Activated CD4-positive, CD25-positive, alpha-beta regulatory T cell treated with anti-CD3 and anti-CD28 coated beads, Interleukin-2, amount 50 U/mL, for 72 hours (primary cell): ENCODE results near the gene UNC13D.

Experiments used
- DNase-seq: peaks from one replicate; pipeline ENCODE4 v3.0.0; 2021

UNC13D gene

GRCh38 chr17:75849724-75850123 is 5.5 kb upstream of the UNC13D start:
- no peak for DNase-seq

GRCh38 chr17:75849279-75849646 is 5.1 kb upstream of the UNC13D start:
- no peak for DNase-seq

GRCh38 chr17:75848523-75849278 is 4.5 kb upstream of the UNC13D start:
- DNase-seq = peak; percentile 80

- DNase-seq = no peak
Measured at GRCh38 chr17:75847614-75848522, 3.7 kb upstream of the UNC13D start.

DNA sequence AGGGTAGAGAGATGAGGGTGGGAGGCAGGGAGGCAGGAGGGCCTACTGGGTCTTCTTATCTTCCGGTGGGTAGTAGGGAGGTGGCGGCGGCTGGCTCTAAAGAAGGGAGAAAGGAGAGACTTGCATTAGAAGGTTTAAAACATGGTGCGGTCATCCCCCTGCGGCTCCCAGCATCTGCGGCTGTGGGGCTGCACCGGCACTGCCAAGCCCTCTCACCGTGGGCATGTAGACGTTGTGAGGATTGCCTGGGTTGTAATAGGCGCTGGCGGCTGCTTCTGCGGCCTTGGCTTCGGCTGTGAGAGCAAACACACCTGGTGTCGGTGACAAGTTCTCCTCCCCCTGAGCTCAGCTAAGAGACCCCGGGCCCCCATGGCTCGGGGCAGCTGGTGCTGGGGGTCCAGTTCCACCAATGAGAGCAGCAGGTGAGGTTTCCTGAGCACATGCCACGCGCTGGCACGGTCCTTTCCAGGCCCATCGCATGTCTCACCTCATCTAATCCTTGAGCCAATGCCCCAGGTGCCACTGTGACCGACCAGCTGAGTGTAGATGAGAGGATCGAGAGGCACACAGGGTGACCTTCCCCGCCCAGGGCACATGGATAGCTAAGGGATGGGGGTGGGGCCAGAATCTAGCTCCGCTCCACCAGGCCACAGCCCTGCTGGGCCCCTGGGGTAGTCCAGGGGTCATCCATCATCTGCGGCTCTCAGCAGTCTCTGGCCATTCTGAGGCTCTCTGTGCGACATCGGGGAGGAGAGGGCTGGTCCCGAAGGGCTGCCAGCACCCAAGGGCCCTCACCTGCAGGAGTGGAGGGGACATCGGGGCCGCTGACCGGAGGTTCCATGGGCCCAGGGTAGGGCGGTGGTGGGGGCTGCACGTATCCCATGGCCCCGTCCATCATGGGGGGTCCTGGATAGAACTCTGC is 2.7 kb upstream of the UNC13D start:
- no peak for DNase-seq

GRCh38 chr17:75845933-75846691 is 1.9 kb upstream of the UNC13D start:
- DNase-seq = no peak

GRCh38 chr17:75845058-75845711 is 981 bp upstream of the UNC13D start:
- peak; percentile 64 for DNase-seq

- no peak for DNase-seq
Measured at GRCh38 chr17:75844530-75845057, 390 bp upstream of the UNC13D start.

DNA sequence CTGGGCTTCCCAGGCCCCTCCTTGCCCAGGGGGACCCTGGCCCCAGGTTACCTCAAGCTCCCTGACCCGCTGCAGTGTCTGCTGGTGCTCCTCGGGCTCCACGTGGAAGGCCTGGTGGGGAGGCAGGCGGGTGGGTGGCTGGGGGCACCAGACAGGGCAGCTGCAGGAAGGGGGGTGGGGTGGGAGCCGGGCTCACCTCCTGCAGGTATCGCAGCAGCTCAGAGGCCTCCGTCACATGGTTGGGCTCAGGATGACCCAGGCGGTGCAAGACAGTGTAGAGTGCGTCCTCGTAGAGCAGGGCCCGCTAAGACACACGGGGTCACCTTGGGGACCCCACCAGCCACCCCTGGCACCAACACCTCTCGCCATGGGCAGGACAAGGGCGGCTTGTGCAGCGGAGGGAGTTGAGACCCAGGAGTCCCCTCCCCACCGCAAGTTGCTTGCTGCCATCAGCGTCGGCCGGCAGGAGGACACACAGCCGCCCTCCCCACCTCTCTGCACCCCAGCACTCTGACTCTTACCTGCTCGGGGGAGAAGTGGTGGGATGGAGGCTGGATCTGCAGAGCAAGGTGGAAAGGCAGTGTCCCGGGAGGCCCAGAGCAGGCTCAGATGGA is 1.1 kb downstream of the UNC13D start:
- peak; percentile 51 for DNase-seq

DNA sequence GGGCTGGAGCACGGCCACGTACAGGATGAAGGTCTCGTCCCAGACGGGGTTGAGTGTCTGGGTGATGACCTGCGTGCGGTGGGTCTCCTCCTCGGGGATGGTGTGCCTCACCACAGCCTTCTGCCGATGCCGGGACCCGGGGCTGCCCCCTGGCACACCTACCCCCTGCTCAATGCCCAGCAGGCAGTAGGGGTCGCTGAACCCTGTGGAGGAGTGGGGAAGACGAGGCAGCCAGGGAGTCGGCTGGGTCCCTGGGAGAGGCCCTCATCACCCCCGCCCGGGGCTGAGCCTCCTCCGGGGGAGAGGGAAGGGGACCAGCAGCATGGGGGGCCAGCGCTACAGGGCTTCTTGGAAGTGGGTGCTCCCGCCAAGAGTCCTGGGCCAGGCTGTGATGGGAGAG is 1.8 kb downstream of the UNC13D start:
- no peak for DNase-seq

DNA sequence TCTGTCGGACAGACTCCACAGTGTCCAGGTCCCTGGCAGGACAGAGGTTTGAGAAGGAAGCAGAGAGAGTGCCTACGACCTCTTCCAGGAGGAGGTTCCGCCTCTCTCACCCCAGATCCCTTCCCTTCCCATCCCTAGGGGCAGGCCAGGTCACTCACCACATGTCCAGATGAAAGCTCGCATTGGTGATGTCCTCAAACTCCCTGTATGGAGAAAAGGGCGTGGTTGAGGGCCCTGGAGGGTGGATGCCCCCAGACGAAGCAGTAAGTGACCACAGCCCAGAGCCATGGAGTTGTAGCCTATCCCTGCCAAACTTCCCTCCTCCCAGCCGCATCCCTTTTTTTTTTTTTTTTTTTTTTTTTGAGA is 3.4 kb downstream of the UNC13D start:
- DNase-seq = no peak

DNA sequence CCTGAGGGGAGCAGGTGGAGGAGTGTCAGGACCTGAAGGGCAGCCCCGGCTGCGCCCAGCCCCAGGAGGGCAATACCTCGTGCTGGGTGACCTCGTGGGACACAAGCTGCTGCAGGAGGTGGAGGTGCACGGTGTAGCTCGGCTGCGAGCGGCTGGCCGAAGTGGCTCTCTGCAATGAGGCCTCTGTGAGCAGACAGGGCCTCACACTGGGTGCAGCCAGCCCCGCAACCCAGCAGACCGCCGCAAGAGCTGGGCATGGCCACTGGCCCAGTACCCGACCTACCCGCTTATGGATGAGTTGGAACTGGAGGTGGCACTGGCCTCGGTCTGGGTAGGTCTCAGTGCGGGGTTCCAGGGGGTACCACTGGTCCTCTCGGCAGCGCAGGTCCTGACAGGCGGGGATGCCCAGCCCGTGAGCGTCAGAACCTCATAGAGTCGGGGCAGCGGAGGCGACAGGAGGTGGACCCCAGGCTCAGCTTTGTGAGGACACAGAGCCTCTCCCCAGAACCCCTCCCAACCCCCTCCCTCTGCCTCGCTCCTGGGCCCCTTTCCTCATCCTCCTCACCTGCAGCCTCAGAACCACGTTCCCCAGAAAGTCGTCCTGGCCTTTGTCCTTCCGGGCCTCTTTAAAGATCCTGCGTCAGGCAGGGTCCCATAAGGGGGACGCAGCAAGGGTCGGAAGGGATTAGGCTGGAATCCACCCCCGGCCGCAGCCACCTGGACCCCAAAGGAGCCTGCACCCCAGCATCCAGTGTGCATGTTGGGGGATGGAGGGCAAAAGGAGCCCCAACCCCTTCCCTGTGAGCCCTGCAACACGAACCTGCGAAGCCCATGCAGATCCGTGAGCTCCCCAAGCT is 4.0 kb downstream of the UNC13D start:
- no peak for DNase-seq

DNA sequence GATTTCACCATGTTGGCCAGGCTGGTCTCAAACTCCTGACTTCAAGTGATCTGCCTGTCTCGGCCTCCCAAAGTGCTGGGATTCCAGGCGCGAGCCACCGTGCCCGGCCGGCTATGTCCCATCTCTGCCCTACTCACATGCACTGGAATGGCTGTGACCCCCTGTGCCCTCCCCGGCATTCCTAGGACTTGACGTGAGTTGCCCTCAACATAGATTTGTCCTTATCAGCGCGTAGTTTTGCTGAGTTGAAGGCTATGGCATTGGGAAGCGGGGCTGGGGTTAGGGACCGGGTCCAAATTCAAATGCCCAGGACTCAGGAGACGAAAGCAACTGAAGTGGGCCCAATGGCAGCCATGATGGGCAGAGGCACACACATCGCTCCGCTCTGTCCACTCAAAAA is 5.8 kb downstream of the UNC13D start:
- DNase-seq = no peak

GRCh38 chr17:75837899-75838298 is 6.3 kb downstream of the UNC13D start:
- DNase-seq = no peak

DNA sequence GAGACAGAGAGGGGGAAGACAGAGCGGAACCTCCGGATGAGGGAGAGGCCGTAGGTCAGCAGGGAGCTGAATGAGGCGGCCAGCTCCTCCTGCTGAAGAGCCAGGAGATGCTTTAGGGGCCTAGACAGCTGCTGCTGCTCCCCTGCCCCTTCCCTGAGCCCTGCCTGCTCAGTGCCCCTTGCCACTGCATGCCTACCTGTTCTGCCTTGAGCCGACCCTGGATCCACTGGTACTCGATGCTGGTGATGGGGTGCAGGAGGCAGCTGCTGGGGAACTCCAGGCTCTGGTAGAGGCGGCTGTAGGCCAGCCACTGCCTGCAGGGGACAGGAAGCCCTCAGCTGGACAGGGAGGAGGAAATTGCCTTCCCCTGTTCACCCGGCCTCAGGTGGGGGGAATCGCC is 7.6 kb downstream of the UNC13D start:
- DNase-seq = no peak

DNA sequence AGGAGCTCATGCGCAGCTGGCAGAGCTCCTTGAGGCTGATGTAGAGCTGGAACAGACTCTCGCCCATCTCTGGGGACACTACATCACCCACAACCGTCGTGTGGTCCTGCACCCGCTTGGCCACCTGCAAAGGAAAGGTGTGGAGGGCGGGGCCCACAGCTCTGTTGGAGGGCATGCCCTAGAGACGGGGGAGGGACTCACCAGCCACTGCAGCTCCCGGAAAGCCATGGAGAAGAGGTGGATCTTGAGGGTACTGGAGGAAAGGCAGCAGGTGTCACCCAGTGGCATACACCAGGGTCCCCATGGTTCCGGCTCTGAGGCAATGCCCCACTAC is 8.6 kb downstream of the UNC13D start:
- no peak for DNase-seq

DNA sequence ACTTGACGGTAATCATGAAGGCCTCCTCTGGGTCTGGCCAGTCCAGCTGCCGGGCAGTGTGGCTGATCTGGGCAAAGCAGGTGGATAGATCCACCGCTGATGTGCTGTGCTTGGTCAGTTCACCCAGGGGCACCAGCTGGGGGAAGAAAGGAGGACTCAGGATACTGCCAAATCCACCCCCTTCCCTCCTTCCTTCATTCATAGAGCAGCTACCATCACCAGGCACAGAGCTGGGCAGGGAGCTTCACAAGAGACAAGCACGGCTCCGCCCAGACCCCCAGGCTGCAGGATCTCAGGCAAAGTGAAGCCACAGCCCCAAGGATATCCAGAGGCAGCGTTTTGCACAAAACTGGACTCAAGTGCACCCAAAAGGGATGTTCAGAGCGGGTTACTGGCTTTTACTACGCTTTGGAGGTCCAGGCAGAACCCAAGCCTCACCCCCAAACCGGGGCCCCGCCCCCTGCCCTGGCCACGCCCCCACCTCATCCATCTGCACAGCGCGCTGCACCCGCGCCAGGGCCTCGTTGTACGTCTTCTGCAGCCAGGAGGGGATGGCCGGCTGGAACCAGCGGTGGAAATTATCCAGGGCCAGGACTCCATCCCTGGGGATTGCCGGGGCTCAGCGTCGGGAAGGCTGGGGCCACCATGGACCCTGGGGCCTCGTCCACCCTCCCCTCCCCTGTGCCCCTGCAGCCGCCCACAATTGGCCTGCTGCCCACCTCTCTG is 9.1 kb downstream of the UNC13D start:
- no peak for DNase-seq

GRCh38 chr17:75834279-75834920 is 9.8 kb downstream of the UNC13D start:
- no peak for DNase-seq
